Measurements from ENCODE around the gene IL24. TPM values are rescaled to one million over a fixed set of nuclear protein-coding genes. Genes with fewer than 3 reads are reported as not detected.

The IL24 gene
- total RNA-seq, 1 donor from 2014 or later, result not detected

GRCh38 chr1:206913766-206914537 lies 16.7 kb downstream of the IL24 start:
- Mint-ChIP-seq H3K4me1 (ENCODE audit: low read depth, unreplicated experiment) (no peaks in the 10 kb centered on the region), H3K9me3 (ENCODE audit: unreplicated experiment) (no peaks in the 10 kb centered on the region), H3K4me3 (ENCODE audit: unreplicated experiment) (no peak overlapping the region), H3K36me3 (ENCODE audit: unreplicated experiment) (no peaks in the 10 kb centered on the region), H3K27me3 (ENCODE audit: unreplicated experiment) (peaks cover 13% of the 10 kb centered on the region), H3K27ac (ENCODE audit: unreplicated experiment) (no peak overlapping the region)
- TF ChIP-seq CTCF (IDR thresholded peaks at IDR 0.05; ENCODE audit: partially characterized antibody, unreplicated experiment), result no peak
- no peak for DNase-seq

GRCh38 chr1:206915030-206915735 lies 17.9 kb downstream of the IL24 start:
- Mint-ChIP-seq H3K4me3 (ENCODE audit: unreplicated experiment) (no peak overlapping the region), H3K4me1 (ENCODE audit: low read depth, unreplicated experiment) (no peaks in the 10 kb centered on the region), H3K27me3 (ENCODE audit: unreplicated experiment) (peaks cover 12% of the 10 kb centered on the region), H3K9me3 (ENCODE audit: unreplicated experiment) (no peaks in the 10 kb centered on the region), H3K27ac (ENCODE audit: unreplicated experiment) (no peak overlapping the region), H3K36me3 (ENCODE audit: unreplicated experiment) (no peaks in the 10 kb centered on the region)
- no peak for TF ChIP-seq CTCF (IDR thresholded peaks at IDR 0.05; ENCODE audit: partially characterized antibody, unreplicated experiment)
- DNase-seq, result no peak

- no peak overlapping the region for H3K4me3 Mint-ChIP-seq (ENCODE audit: unreplicated experiment)
- peaks cover 12% of the 10 kb centered on the region for H3K27me3 Mint-ChIP-seq (ENCODE audit: unreplicated experiment)
- no peak for TF ChIP-seq CTCF (IDR thresholded peaks at IDR 0.05; ENCODE audit: partially characterized antibody, unreplicated experiment)
- no peaks in the 10 kb centered on the region for H3K4me1 Mint-ChIP-seq (ENCODE audit: low read depth, unreplicated experiment)
- H3K27ac Mint-ChIP-seq (ENCODE audit: unreplicated experiment), result no peak overlapping the region
- H3K36me3 Mint-ChIP-seq (ENCODE audit: unreplicated experiment), result no peaks in the 10 kb centered on the region
- H3K9me3 Mint-ChIP-seq (ENCODE audit: unreplicated experiment), result no peaks in the 10 kb centered on the region
- DNase-seq, result no peak
Observed at GRCh38 chr1:206916000-206916709, 18.9 kb downstream of the IL24 start.

- DNase-seq, result no peak
- Mint-ChIP-seq H3K4me1 (ENCODE audit: low read depth, unreplicated experiment) (no peaks in the 10 kb centered on the region), H3K27ac (ENCODE audit: unreplicated experiment) (no peak overlapping the region), H3K27me3 (ENCODE audit: unreplicated experiment) (peaks cover 12% of the 10 kb centered on the region), H3K4me3 (ENCODE audit: unreplicated experiment) (no peak overlapping the region), H3K36me3 (ENCODE audit: unreplicated experiment) (no peaks in the 10 kb centered on the region), H3K9me3 (ENCODE audit: unreplicated experiment) (no peaks in the 10 kb centered on the region)
- no peak for TF ChIP-seq CTCF (IDR thresholded peaks at IDR 0.05; ENCODE audit: partially characterized antibody, unreplicated experiment)
Observed at GRCh38 chr1:206918076-206918475, 20.8 kb downstream of the IL24 start.
